NCI-H187 treated with DMSO at 0.1 percent for 48 hours (cell line): ENCODE measurements around the gene BEAN1.

Experiments
- DNase-seq: peaks from one replicate; lab custom pipeline; 2025; lab: John Stamatoyannopoulos, UW

Gene BEAN1

GRCh38 chr16:66427036-66427860 is at the start of gene BEAN1:
Gene BEAN1 (plus strand): TSS chr16:66427295. CDS start chr16:66437677, 10,382 bp downstream.
- no peak for DNase-seq

GRCh38 chr16:66377324-66377723 is 49.8 kb upstream of the BEAN1 start:
- no peak for DNase-seq

GRCh38 chr16:66378741-66379570 is 48.1 kb upstream of the BEAN1 start:
- DNase-seq = no peak

GRCh38 chr16:66379571-66379941 is 47.5 kb upstream of the BEAN1 start:
- DNase-seq = no peak

DNA sequence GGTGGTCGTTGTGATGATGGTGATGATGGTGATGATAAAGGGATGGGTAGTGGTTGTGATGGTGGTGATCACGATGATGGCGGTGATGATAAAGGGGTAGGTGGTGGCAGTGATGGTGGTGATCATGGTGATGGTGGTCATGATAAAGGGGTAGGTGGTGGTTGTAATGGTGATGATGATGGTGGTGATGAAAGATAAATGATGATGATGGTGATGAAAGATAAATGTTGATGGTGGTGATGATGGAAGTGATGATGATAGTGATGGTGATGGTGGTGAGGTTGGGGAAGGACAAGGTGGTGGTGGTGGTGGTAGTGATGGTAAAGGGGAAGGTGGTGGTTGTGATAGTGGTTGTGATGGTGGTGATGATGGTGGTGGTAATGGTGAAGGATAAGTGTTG is 46.7 kb upstream of the BEAN1 start:
- DNase-seq = no peak

DNA sequence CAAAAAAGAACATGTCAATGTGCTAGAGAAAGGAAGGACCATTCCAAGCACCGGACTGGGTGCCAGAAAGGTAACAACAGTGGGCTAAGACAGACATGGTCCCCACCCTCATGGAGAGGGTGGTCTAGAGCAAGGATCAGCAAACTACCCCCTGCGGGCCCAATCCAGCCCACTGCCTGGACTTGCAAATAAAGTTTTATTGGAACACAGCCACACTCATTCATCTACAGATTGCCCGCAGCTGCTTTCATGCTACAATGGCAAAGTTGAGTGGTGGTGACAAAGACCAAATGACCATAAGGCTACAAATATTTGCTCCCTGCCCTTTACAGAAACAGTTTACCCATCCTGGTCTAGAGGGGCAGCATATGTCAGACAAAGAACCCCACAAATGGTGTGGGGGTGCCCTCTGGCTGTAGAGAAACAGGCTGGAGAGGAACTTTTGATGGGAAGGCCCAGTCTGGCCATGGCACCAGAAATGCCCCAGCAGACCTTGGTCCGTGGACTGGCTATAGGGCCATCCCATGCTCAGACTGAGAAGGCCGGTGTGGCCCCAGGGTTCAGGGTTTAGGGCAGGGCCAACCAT is 45.4 kb upstream of the BEAN1 start:
- no peak for DNase-seq

GRCh38 chr16:66382171-66382965 is 44.7 kb upstream of the BEAN1 start:
- no peak for DNase-seq

DNA sequence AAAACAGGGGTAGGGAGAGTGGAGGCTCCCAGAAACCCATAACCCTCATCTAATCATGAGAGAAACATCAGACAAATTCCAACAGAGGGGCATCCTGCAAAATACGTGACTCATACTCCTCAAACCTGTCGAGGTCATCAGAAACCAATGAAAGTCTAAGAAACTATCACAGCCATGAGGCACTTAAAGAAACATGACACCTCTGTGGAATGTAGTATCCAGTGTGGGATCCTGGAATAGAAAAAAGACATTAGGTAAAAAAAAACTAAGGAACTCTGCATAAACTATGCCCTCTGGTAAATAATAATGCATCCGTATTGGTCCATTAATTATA is 44.2 kb upstream of the BEAN1 start:
- no peak for DNase-seq

- DNase-seq = no peak
Observed at GRCh38 chr16:66383551-66383950, 43.5 kb upstream of the BEAN1 start.

GRCh38 chr16:66385415-66385814 is 41.7 kb upstream of the BEAN1 start:
- DNase-seq = no peak

DNA sequence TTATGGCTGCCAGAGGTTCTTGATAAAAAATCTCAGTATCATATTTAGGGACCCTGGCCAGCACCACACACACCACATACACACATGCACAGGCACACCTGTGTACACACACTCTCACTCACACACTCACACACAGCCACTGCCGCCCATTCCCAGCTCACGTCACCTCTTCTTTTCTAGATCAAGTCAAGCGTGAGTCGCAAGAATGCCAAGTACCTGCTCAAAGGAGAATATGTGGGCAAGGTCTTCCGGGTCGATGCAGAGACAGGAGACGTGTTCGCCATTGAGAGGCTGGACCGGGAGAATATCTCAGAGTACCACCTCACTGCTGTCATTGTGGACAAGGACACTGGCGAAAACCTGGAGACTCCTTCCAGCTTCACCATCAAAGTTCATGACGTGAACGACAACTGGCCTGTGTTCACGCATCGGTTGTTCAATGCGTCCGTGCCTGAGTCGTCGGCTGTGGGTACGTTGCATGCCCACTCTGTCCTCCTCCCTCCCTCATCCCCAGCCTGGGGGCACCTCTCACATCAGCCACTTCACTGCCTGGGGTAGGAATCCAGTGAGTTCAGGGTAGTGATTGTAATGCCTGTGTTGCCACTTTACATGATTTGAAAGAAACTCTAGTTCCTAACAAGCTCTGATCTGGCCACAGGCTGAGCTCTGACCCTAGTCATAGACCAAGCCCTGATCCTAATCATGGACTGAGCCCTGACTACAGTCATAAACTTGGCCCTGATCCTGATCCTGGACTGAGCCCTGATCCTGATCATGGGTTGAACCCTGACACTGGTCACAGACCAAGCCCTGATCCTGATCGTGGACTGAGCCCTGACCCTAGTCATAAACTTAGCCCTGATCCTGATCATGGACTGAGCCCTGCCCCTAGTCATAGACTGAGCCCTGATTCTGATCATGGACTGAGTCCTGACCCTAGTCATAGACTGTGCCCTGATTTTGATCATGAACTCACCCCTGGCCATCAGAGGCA is 40.2 kb upstream of the BEAN1 start:
- DNase-seq = peak; percentile 4

GRCh38 chr16:66387817-66388332 is 39.2 kb upstream of the BEAN1 start:
- DNase-seq = no peak

DNA sequence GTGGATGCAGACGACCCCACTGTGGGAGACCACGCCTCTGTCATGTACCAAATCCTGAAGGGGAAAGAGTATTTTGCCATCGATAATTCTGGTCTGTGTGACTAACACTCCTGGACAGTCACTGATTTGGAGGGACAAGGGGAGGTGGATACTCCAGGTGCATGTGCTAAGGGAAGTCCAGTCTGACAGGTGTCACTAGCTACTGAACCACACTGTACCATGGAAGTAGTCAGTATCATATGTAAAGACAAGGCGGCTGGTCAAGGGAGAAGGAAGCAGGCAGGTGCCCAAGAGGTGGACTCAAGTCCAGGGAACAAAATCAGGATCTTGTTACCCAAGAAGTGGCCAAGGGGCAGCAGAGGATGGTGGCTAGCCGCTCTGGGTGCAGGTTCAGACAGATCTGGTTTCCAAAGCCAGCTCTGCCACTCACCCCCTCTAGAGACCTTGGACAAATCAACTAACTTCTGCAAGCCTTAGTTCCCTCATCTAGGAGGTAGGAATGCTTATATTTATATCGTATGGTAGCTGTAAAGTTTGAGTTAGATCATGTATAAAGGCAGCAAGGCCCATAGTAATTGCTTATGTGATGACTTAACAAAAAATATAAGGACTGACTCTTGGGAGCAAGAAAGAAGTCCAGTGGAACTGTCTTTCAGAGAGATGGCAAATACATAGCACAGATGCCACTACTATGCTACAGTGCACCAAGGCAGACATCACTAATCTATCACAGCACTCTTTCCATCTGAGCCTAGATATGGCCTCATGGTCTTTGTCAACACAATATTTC is 38.5 kb upstream of the BEAN1 start:
- DNase-seq = no peak

GRCh38 chr16:66389256-66390176 is 37.6 kb upstream of the BEAN1 start:
- no peak for DNase-seq

GRCh38 chr16:66390346-66391108 is 36.6 kb upstream of the BEAN1 start:
- DNase-seq = no peak

DNA sequence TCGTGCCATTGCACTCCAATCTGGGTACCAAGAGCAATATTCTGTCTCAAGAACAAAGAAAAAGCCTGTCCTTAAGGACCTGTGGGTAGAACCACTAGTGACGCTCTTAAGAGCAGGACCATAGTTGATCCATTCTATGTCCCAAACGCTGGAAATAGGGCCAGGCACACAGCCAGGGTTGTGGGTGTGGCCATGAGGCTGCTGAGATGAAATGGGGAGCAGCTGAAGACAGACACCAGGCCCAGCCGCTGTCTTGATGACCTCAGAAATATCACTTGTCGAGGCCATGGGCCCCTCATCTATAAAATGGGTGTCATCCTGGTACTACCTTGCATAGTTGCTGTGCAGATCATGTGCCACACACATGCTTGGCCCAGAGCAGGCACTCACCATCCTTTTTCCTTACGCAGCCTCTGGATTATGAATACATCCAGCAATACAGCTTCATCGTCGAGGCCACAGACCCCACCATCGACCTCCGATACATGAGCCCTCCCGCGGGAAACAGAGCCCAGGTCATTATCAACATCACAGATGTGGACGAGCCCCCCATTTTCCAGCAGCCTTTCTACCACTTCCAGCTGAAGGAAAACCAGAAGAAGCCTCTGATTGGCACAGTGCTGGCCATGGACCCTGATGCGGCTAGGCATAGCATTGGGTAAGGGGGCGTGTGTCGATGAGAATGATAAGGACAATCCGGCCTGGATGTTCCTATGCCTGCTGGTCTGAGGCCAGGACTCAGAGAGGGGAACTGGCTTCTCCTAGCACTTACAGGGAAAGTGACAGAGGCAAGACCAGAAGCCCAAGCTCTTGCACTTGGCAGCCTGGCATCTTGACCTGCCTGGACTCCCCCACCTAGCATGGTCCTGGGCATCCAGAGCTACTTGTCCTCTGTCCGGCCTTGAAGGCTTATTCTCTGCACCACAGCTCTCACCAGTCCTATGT is 35.1 kb upstream of the BEAN1 start:
- no peak for DNase-seq
